Adrenal gland (tissue), 12 donors: ENCODE data around the gene ABCA1. TPM values are rescaled to one million over a fixed set of nuclear protein-coding genes. Genes with fewer than 3 reads are reported as not detected.

Experiments used
- DNase-seq, 7 donors: peaks; one replicate each; pipeline ENCODE4 v3.0.0-alpha.2; 2019 to 2020
- H3K27ac ChIP-seq, 5 donors: fragments of 200-600 bp; sonication (generic) in 4 of 5; 1 replicate in 3 of 5; 2 replicates in 2 of 5; pipeline versions ENCODE4 v1.5.1 to v1.8.0; 2016 to 2020; ENCODE audit warnings: mild to moderate bottlenecking in 1 of 5
- H3K27me3 ChIP-seq: fragments of 200-600 bp; 2 replicates; pipeline ENCODE4 v1.8.0; 2021
- H3K36me3 ChIP-seq, 2 donors: fragments of 200-600 bp; replicated peaks in 1 of 2; 1 replicate in 1 of 2; 2 replicates in 1 of 2; pipeline versions ENCODE4 v1.5.1 to v1.8.0; 2018 to 2022
- H3K4me1 ChIP-seq, 2 donors: fragments of 200-600 bp; replicated peaks in 1 of 2; 1 replicate in 1 of 2; 2 replicates in 1 of 2; pipeline versions ENCODE4 v1.5.1 to v1.8.0; 2018 to 2021
- H3K4me3 ChIP-seq, 4 donors: fragments of 200-600 bp; sonication (generic) in 3 of 4; one replicate each; pipeline ENCODE4 v1.5.1; 2016 to 2018
- H3K9me3 ChIP-seq, 3 donors: fragments of 200-600 bp; sonication (generic) in 1 of 3; replicated peaks in 1 of 3; 1 replicate in 2 of 3; 2 replicates in 1 of 3; pipeline versions ENCODE4 v1.5.1 to v1.8.0; 2016 to 2021
- CTCF ChIP-seq, 6 experiments: fragments of 450-650 bp in 4 of 6; fragments of 200-600 bp in 2 of 6; sonication (generic) in 1 of 6; IDR thresholded peaks; 1 replicate in 5 of 6; 2 replicates in 1 of 6; pipeline versions ENCODE4 v1.5.1 to v1.8.0; 2016 to 2021; ENCODE audit warnings: antibody characterized with exemption in 6 of 6, mild to moderate bottlenecking in 2 of 6, moderate library complexity in 1 of 6
- POLR2A ChIP-seq, 2 donors: fragments of 450-650 bp; IDR thresholded peaks; one replicate each; pipeline ENCODE4 v1.6.1; 2017; ENCODE audit warnings: antibody characterized with exemption in 2 of 2, mild to moderate bottlenecking in 2 of 2, moderate library complexity in 1 of 2
- WGBS, 4 donors: extraction: QIAGEN DNeasy Blood & Tissue Kit in 2 of 4; methylation state at CpG; one replicate each; pipeline versions ENCODE4 v1.1.5 to v1.1.7; 2013 to 2017; 5-methylcytosine and 5-hydroxymethylcytosine counted together
- intact Hi-C, 2 donors: fragments of 100-400 bp; cut with DNase I; formaldehyde crosslinking; loops; one replicate each; pipeline versions ENCODE4 v1.14.1 to v1.15.0; 2022 to 2023
- polyA plus RNA-seq, 3 donors: library from polyadenylated mRNA; stranded (reverse); fragments of 200-250 nt in 2 of 3; fragments of 350-450 nt in 1 of 3; fragmentation: Illumina TruSeq in 1 of 3; extraction: RNeasy Lipid Tissue Mini Kit (QIAGEN cat#74804) in 1 of 3; gene quantifications; one replicate each; pipeline ENCODE4 v1.2.3, GENCODE V29; 2013 to 2014
- total RNA-seq, 9 donors: library from RNA; depleted of rRNA in 4 of 9; stranded (reverse); fragments of >200 nt in 4 of 9; fragments of 120-200 nt in 1 of 9; fragmentation: NEBNext Ultra II Directional in 1 of 9; extraction: Animal tissue kit (Norgen Biotek cat#: 25700) in 1 of 9; gene quantifications; one replicate each; pipeline versions ENCODE4 v1.1.0 to v1.2.4, GENCODE V29; 2013 to 2023
- donor health status: healthy with polysubstance abuse.
- donor health status: Bipolar disorder and iron deficiency.
- donor health status: DM: yes; HTN: yes; CAD: no.
- donor health status: DM: no; HTN: no; CAD: no.
- donor health status: DM: no; HTN: no; CAD: no.
- donor health status: DM: yes; HTN: yes; CAD: no.

The ABCA1 gene
- total and polyA plus RNA-seq, 12 donors, result 26.8 to 446 (median 134) TPM

DNA sequence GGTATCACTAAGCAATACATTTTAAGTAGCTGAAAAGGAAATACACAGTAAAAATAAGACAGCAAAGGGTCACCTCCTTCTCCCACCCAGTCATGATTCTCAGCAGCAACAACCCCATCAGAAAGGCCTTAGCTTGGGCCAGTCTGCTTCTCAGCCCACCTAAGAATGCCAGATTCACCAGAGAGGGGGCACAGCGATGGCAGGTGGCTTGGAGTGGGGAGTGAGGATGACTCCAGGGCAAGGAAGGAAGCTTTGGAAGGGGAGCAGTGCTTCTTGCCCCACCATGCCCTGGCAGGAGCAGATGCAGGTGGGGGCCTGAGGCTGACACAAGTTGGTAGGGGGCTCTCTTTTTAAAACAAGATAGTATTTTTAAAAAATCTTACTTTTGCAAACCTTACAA lies 51.4 kb downstream of the ABCA1 start:
- peaks cover 49 to 66% of the 10 kb centered on the region in 2 donors for H3K4me1 ChIP-seq
- DNase-seq, result peak in 2 of 7 donors; percentile 0 to 42
- no peak overlapping the region for H3K4me3 ChIP-seq
- H3K36me3 ChIP-seq, result peaks cover 0 to 52% of the 10 kb centered on the region in 2 donors
- TF ChIP-seq CTCF (IDR thresholded peaks at IDR 0.05), result no peak
- H3K27me3 ChIP-seq, result no peaks in the 10 kb centered on the region
- peak overlapping the region in 3 of 5 donors; percentile 11 to 89 (median 28) for H3K27ac ChIP-seq
- H3K9me3 ChIP-seq, result no peaks in the 10 kb centered on the region
- intact Hi-C loops, result no loop called here
- 91 to 100% (median 100%) methylated on average over 1 of the region's 1 CpG for WGBS, 4 donors

DNA sequence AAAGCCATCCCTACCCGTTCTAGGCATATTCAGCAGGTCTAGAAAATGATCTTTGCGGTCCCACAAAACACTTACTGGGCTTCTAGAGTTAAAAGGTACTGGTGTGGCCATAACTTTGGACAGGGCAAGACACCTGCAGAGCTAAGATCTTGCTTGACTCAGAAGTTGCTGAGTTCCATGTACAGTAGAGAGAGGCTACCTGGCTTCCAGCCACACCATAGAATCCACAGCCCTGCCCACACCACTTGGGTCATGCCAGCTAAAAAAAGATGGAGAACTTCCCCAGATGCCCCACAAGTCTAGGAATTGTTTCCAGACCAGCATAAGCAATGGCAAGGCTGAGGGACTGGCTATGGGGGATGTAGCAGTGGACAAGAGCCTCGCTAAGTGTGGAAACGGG lies 52.1 kb downstream of the ABCA1 start:
- intact Hi-C loops, result no loop called here
- peak in 1 of 7 donors; percentile 10 for DNase-seq
- Histone ChIP-seq H3K4me1 (peaks cover 55 to 72% of the 10 kb centered on the region in 2 donors), H3K27ac (peak overlapping the region in 4 of 5 donors; percentile 6 to 89 (median 34)), H3K9me3 (no peaks in the 10 kb centered on the region), H3K27me3 (no peaks in the 10 kb centered on the region), H3K4me3 (no peak overlapping the region), H3K36me3 (peaks cover 0 to 49% of the 10 kb centered on the region in 2 donors)
- TF ChIP-seq CTCF (IDR thresholded peaks at IDR 0.05), result no peak
- no peak for TF ChIP-seq POLR2A (IDR thresholded peaks at IDR 0.05)
- 93 to 100% (median 95%) methylated on average over 4 of the region's 4 CpGs for WGBS, 4 donors

DNA sequence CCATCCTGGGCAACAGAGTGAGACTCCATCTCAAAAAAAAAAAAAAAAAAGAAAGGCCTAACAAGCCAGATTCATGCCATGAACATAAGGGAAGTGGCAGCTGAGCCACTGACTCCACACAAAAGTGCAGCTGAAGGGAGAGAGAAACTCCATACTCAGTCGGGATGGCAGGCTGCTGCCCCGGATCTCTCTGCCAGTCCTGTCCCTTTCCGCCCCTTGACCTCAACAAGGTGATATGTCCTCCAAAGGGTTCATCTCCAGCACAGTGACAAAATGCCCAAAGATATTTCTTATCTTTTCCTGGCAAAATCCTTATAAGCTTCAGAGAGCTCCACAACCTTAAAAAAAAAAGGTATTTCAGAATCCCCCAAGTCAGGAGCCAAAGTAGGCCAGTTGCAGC lies 52.6 kb downstream of the ABCA1 start:
- Histone ChIP-seq H3K27ac (peak overlapping the region in 4 of 5 donors; percentile 6 to 89 (median 34)), H3K27me3 (no peaks in the 10 kb centered on the region), H3K4me1 (peaks cover 60 to 75% of the 10 kb centered on the region in 2 donors), H3K36me3 (peaks cover 0 to 48% of the 10 kb centered on the region in 2 donors), H3K9me3 (no peaks in the 10 kb centered on the region), H3K4me3 (no peak overlapping the region)
- no peak for TF ChIP-seq POLR2A (IDR thresholded peaks at IDR 0.05)
- no peak for TF ChIP-seq CTCF (IDR thresholded peaks at IDR 0.05)
- intact Hi-C loops, result no loop called here
- WGBS, 4 donors, result 28 to 62% (median 54%) methylated on average over 3 of the region's 3 CpGs
- peak in 1 of 7 donors; percentile 23 for DNase-seq

- Histone ChIP-seq H3K27ac (peak overlapping the region; percentile 78 to 93 (median 86)), H3K36me3 (peaks cover 0 to 52% of the 10 kb centered on the region in 2 donors), H3K27me3 (no peaks in the 10 kb centered on the region), H3K9me3 (no peaks in the 10 kb centered on the region), H3K4me3 (no peak overlapping the region), H3K4me1 (peaks cover 72 to 75% of the 10 kb centered on the region in 2 donors)
- WGBS, 4 donors, result 27 to 52% (median 37%) methylated on average over 3 of the region's 3 CpGs
- intact Hi-C loops, result no loop called here
- DNase-seq, result no peak
- TF ChIP-seq CTCF (IDR thresholded peaks at IDR 0.05) (no peak), POLR2A (IDR thresholded peaks at IDR 0.05) (peak in 1 of 2 donors; percentile 36)
Measured at GRCh38 chr9:104873489-104873850, 54.5 kb downstream of the ABCA1 start.
